Neural cell (in vitro differentiated cells): ENCODE measurements around the gene SLC51A. TPM values are rescaled to one million over a fixed set of nuclear protein-coding genes. Genes with fewer than 3 reads are reported as not detected.

Experiments used
- H2AFZ ChIP-seq: fragments of 200-600, 300-800 bp; sonication (generic), shearing (Covaris generic); 2 replicates; pipeline ENCODE4 v1.6.0; 2014; ENCODE audit warnings: low read depth, mild to moderate bottlenecking, antibody characterized with exemption, low read length, moderate library complexity
- H3F3A ChIP-seq: fragments of 200-600 bp; shearing (Covaris generic); 2 replicates; pipeline ENCODE4 v1.6.1; 2016; ENCODE audit warnings: mild to moderate bottlenecking, moderate library complexity, mixed read lengths, antibody characterized with exemption, low read length; ENCODE audit not compliant: insufficient read depth, poor library complexity, severe bottlenecking
- H3K27ac ChIP-seq: fragments of 200-600, 300-800 bp; sonication (generic), shearing (Covaris generic); 2 replicates; pipeline ENCODE4 v1.5.1; 2014; ENCODE audit warnings: mild to moderate bottlenecking, low read length, moderate library complexity
- H3K27me3 ChIP-seq: fragments of 300-800, 200-600 bp; sonication (generic), shearing (Covaris generic); 2 replicates; pipeline ENCODE4 v1.6.0; 2014; ENCODE audit warnings: mild to moderate bottlenecking, low read depth, low read length, moderate library complexity; ENCODE audit not compliant: insufficient read depth
- H3K36me3 ChIP-seq: fragments of 300-800, 200-600 bp; sonication (generic), shearing (Covaris generic); 2 replicates; pipeline ENCODE4 v1.5.1; 2014; ENCODE audit warnings: mild to moderate bottlenecking, antibody characterized with exemption, low read length, moderate library complexity; ENCODE audit not compliant: insufficient read depth
- H3K4me2 ChIP-seq: fragments of 300-800, 200-600 bp; sonication (generic), shearing (Covaris generic); 2 replicates; pipeline ENCODE4 v1.6.0; 2014; ENCODE audit warnings: mild to moderate bottlenecking, low read length
- H3K4me3 ChIP-seq: fragments of 300-800, 200-600 bp; sonication (generic), shearing (Covaris generic); 2 replicates; pipeline ENCODE4 v1.5.1; 2014; ENCODE audit warnings: mild to moderate bottlenecking, low read length, moderate library complexity
- H3K79me2 ChIP-seq: fragments of 200-600 bp; shearing (Covaris generic); replicated peaks from 2 replicates; pipeline ENCODE4 v1.6.0; 2014; ENCODE audit warnings: mild to moderate bottlenecking, low read length, moderate library complexity; ENCODE audit not compliant: insufficient read depth
- H3K9ac ChIP-seq: fragments of 300-800, 200-600 bp; sonication (generic), shearing (Covaris generic); 2 replicates; pipeline ENCODE4 v1.6.1; 2016; ENCODE audit warnings: mild to moderate bottlenecking, low read length, mixed read lengths
- H3K9me2 ChIP-seq: fragments of 200-600 bp; shearing (Covaris generic); 2 replicates; pipeline ENCODE4 v1.6.1; 2016; ENCODE audit warnings: mild to moderate bottlenecking, low read length, mixed read lengths; ENCODE audit not compliant: insufficient read depth
- H3K9me3 ChIP-seq: fragments of 200-600, 300-800 bp; sonication (generic), shearing (Covaris generic); 2 replicates; pipeline ENCODE4 v1.6.1; 2016; ENCODE audit warnings: mild to moderate bottlenecking, mixed run types, low read length, moderate library complexity, mixed read lengths
- H4K20me1 ChIP-seq: fragments of 200-600 bp; shearing (Covaris generic); 2 replicates; pipeline ENCODE4 v1.6.1; 2016; ENCODE audit warnings: mild to moderate bottlenecking, mixed run types; ENCODE audit not compliant: insufficient read depth
- CTCF ChIP-seq: fragments of 450-650 bp; IDR thresholded peaks from 2 replicates; pipeline ENCODE4 v1.5.1; 2014; ENCODE audit warnings: antibody characterized with exemption, mild to moderate bottlenecking, moderate library complexity; ENCODE audit not compliant: poor library complexity, severe bottlenecking
- EP300 ChIP-seq: fragments of 450-650 bp; conservative IDR thresholded peaks from 2 replicates; pipeline ENCODE4 v1.6.1; 2014; ENCODE audit warnings: antibody characterized with exemption, mild to moderate bottlenecking, moderate library complexity; ENCODE audit not compliant: poor library complexity, severe bottlenecking
- EZH2 ChIP-seq: fragments of 200-600, 300-800 bp; shearing (Covaris generic), sonication (generic); IDR thresholded peaks from 2 replicates; pipeline ENCODE4 v1.6.1; 2014; ENCODE audit warnings: antibody characterized with exemption, low read length, borderline replicate concordance, mild to moderate bottlenecking; ENCODE audit not compliant: insufficient read depth, poor library complexity, severe bottlenecking
- MXI1 ChIP-seq: fragments of 450-650 bp; conservative IDR thresholded peaks from 2 replicates; pipeline ENCODE4 v1.6.1; 2014; ENCODE audit warnings: antibody characterized with exemption, mild to moderate bottlenecking; ENCODE audit not compliant: poor library complexity, severe bottlenecking
- POLR2AphosphoS5 ChIP-seq: IDR thresholded peaks from 2 replicates; pipeline ENCODE4 v1.6.1; 2012
- RAD21 ChIP-seq: fragments of 450-650 bp; conservative IDR thresholded peaks from 2 replicates; pipeline ENCODE4 v1.6.1; 2014; ENCODE audit warnings: antibody characterized with exemption, mild to moderate bottlenecking, moderate library complexity
- SMC3 ChIP-seq: fragments of 450-650 bp; conservative IDR thresholded peaks from 2 replicates; pipeline ENCODE4 v1.6.1; 2014; ENCODE audit warnings: antibody characterized with exemption, mild to moderate bottlenecking, moderate library complexity; ENCODE audit not compliant: poor library complexity
- TAF1 ChIP-seq: IDR thresholded peaks from 2 replicates; pipeline ENCODE4 v1.6.1; 2012; ENCODE audit warnings: low read depth
- polyA plus RNA-seq: library from polyadenylated mRNA; depleted of rRNA; stranded (reverse); fragments of >200 nt; gene quantifications from 2 replicates; pipeline ENCODE4 v1.2.3, GENCODE V29; 2014
- TF ChIP-seq, protein P1 (sequence below): IDR thresholded peaks from 2 replicates; pipeline ENCODE4 v1.6.1; 2012; ENCODE audit warnings: borderline replicate concordance

SLC51A gene
- polyA plus RNA-seq, 1 donor from 2014 or later = not detected

GRCh38 chr3:196263819-196264218 lies 47.5 kb downstream of the SLC51A start:
- TF ChIP-seq MXI1 (no peak), TAF1 (no peak), RAD21 (no peak), EZH2 (no peak), CTCF (no peak), POLR2AphosphoS5 (no peak), SMC3 (no peak), EP300 (no peak)
- TF ChIP-seq, protein P1, sequence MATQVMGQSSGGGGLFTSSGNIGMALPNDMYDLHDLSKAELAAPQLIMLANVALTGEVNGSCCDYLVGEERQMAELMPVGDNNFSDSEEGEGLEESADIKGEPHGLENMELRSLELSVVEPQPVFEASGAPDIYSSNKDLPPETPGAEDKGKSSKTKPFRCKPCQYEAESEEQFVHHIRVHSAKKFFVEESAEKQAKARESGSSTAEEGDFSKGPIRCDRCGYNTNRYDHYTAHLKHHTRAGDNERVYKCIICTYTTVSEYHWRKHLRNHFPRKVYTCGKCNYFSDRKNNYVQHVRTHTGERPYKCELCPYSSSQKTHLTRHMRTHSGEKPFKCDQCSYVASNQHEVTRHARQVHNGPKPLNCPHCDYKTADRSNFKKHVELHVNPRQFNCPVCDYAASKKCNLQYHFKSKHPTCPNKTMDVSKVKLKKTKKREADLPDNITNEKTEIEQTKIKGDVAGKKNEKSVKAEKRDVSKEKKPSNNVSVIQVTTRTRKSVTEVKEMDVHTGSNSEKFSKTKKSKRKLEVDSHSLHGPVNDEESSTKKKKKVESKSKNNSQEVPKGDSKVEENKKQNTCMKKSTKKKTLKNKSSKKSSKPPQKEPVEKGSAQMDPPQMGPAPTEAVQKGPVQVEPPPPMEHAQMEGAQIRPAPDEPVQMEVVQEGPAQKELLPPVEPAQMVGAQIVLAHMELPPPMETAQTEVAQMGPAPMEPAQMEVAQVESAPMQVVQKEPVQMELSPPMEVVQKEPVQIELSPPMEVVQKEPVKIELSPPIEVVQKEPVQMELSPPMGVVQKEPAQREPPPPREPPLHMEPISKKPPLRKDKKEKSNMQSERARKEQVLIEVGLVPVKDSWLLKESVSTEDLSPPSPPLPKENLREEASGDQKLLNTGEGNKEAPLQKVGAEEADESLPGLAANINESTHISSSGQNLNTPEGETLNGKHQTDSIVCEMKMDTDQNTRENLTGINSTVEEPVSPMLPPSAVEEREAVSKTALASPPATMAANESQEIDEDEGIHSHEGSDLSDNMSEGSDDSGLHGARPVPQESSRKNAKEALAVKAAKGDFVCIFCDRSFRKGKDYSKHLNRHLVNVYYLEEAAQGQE = no peak
- H4K20me1 ChIP-seq = no peaks in the 10 kb centered on the region
- H3K36me3 ChIP-seq = no peaks in the 10 kb centered on the region
- no peak overlapping the region for H3K4me2 ChIP-seq
- no peak overlapping the region for H3K9ac ChIP-seq
- no peak overlapping the region for H3K27ac ChIP-seq
- H3F3A ChIP-seq = no peaks in the 10 kb centered on the region
- no peak overlapping the region for H2AFZ ChIP-seq
- no peak overlapping the region for H3K4me3 ChIP-seq
- peaks cover 3% of the 10 kb centered on the region for H3K79me2 ChIP-seq
- H3K9me3 ChIP-seq = no peaks in the 10 kb centered on the region
- H3K27me3 ChIP-seq = no peaks in the 10 kb centered on the region
- no peaks in the 10 kb centered on the region for H3K9me2 ChIP-seq

DNA sequence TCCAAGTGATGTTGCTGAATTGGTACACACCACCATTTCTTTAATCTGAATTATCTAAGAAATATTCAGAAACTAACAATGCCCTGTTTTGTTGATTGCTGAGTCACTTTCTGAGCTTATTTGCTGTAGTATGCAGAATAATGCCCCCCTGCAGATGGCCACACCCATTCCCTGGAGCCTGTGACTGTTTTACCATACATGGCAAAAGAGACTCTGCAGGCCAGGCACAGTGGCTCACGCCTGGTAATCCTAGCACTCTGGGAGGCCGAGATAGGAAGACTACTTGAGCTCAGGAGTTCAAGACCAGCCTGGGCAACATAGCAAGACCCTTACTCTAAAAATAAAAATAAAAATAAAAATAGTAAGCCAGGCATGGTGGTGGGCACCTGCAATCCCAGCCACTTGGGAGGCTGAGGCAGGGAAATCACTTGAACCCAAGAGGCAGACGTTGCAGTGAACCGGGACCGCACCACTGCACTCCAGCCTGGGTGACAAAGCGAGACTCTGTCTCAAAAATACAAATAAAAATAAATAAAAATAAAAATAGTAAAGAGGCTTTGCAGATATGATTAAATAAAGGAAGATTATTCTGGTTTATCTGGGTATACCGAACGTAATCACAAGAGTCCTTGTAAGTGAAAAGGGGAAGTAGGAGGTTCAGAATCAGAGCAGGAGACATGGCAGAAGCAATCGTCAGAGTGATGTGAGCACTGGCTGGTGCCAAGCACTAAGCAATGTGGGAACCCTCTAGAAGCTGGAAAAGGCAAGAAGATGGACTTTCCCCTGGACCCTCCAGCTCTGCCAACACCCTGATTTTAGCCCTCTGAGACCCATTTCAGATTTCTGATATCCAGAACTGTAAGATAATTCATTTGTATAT lies 52.2 kb downstream of the SLC51A start:
- Histone ChIP-seq H3K27ac (no peak overlapping the region), H3K4me3 (no peak overlapping the region), H3K36me3 (no peaks in the 10 kb centered on the region), H3K79me2 (no peaks in the 10 kb centered on the region), H3K9ac (no peak overlapping the region), H3K9me2 (no peaks in the 10 kb centered on the region), H4K20me1 (no peaks in the 10 kb centered on the region), H3K27me3 (no peaks in the 10 kb centered on the region), H2AFZ (no peak overlapping the region), H3F3A (no peaks in the 10 kb centered on the region), H3K4me2 (no peak overlapping the region), H3K9me3 (no peaks in the 10 kb centered on the region)
- TF ChIP-seq EP300 (no peak), CTCF (no peak), RAD21 (no peak), MXI1 (no peak), SMC3 (no peak), EZH2 (no peak), POLR2AphosphoS5 (no peak), TAF1 (no peak)
- TF ChIP-seq, protein P1 = no peak
